Gastrocnemius medialis (tissue), 4 donors: ENCODE measurements around the gene DCUN1D4. TPM values are rescaled to one million over a fixed set of nuclear protein-coding genes. Genes with fewer than 3 reads are reported as not detected.
A peak's percentile ranks its signal among the peaks of the same experiment; 100 is the strongest.

Experiments used
- ATAC-seq, 2 donors: fragments of 150-250 bp; one replicate each; pipeline ENCODE4 v1.9.1; 2016
- DNase-seq, 2 donors: peaks; one replicate each; pipeline ENCODE4 v3.0.0-alpha.2; 2019
- H3K27ac ChIP-seq, 4 donors: fragments of 200-600 bp; sonication (generic); 1 replicate in 1 of 4; 2 replicates in 3 of 4; pipeline ENCODE4 v1.5.1; 2016 to 2018; ENCODE audit warnings: mild to moderate bottlenecking in 2 of 4, moderate library complexity in 1 of 4
- H3K27me3 ChIP-seq, 3 donors: fragments of 200-600 bp; sonication (generic) in 2 of 3; 1 replicate in 1 of 3; 2 replicates in 2 of 3; pipeline versions ENCODE4 v1.5.1 to v1.6.0; 2016 to 2019; ENCODE audit warnings: mild to moderate bottlenecking in 1 of 3, moderate library complexity in 1 of 3
- H3K36me3 ChIP-seq, 2 donors: fragments of 200-600 bp; sonication (generic) in 1 of 2; one replicate each; pipeline ENCODE4 v1.5.1; 2017 to 2018
- H3K4me1 ChIP-seq, 2 donors: fragments of 200-600 bp; sonication (generic) in 1 of 2; one replicate each; pipeline ENCODE4 v1.5.1; 2016 to 2017; ENCODE audit warnings: mild to moderate bottlenecking in 2 of 2
- H3K4me3 ChIP-seq, 4 donors: fragments of 200-600 bp; sonication (generic) in 3 of 4; 1 replicate in 1 of 4; 2 replicates in 3 of 4; pipeline ENCODE4 v1.5.1; 2016 to 2019; ENCODE audit warnings: mild to moderate bottlenecking in 2 of 4
- H3K9me3 ChIP-seq, 3 donors: fragments of 200-600 bp; sonication (generic) in 2 of 3; 1 replicate in 1 of 3; 2 replicates in 2 of 3; pipeline ENCODE4 v1.5.1; 2016 to 2019
- CTCF ChIP-seq, 5 experiments: fragments of 450-650 bp in 3 of 5; fragments of 200-600 bp in 2 of 5; sonication (generic) in 2 of 5; IDR thresholded peaks in 4 of 5; conservative IDR thresholded peaks in 1 of 5; 1 replicate in 4 of 5; 2 replicates in 1 of 5; pipeline ENCODE4 v1.5.1; 2016 to 2019; ENCODE audit warnings: antibody characterized with exemption in 5 of 5, mild to moderate bottlenecking in 3 of 5, moderate library complexity in 3 of 5
- POLR2A ChIP-seq, 2 donors: fragments of 450-650 bp; IDR thresholded peaks; one replicate each; pipeline ENCODE4 v1.6.1; 2017; ENCODE audit warnings: antibody characterized with exemption in 2 of 2, mild to moderate bottlenecking in 2 of 2, moderate library complexity in 2 of 2
- in situ Hi-C, 4 donors: fragments of 200-750 bp; cut with MboI; loops; one replicate each; pipeline versions ENCODE4 v1.15.0 to v1.8.0; 2017; ENCODE audit warnings: low sequenced_read_pairs in 4 of 4
- intact Hi-C: fragments of 100-400 bp; cut with DNase I; formaldehyde crosslinking; loops from one replicate; pipeline ENCODE4 v1.15.1; 2023; ENCODE audit warnings: low total_unique reads
- total RNA-seq, 4 donors: library from RNA; depleted of rRNA; stranded (reverse); fragments of >200 nt; gene quantifications; one replicate each; pipeline versions ENCODE4 v1.1.0 to v1.2.3, GENCODE V29; 2016

DCUN1D4 gene
- 10 to 100 TPM; 13.6 to 23.7 (median 18.4) TPM for total RNA-seq

GRCh38 chr4:51842554-51843308, at the start of gene DCUN1D4:
TSS of gene DCUN1D4 (plus strand) at chr4:51843153. CDS start at chr4:51843243, 90 bp downstream.
- ATAC-seq (peak; percentile 76 to 78), DNase-seq (peak; percentile 100)
- peaks cover 15% of the 10 kb centered on the region in 2 donors for H3K4me1 ChIP-seq
- H3K4me3 ChIP-seq, result peak within 1 kb of the TSS; percentile 70 to 96 (median 80)
- TF ChIP-seq POLR2A (IDR thresholded peaks at IDR 0.05) (peak; percentile 89 to 91), CTCF (IDR thresholded peaks at IDR 0.05 in 4 of 5, conservative IDR thresholded peaks at IDR 0.05 in 1 of 5) (peak in 3 of 5 experiments; percentile 51 to 59 (median 59))
- peak within 1 kb of the TSS; percentile 91 to 98 (median 94) for H3K27ac ChIP-seq
- intact Hi-C loops (loop anchor here (5.0 to 10.0 kb wide), 2 partner anchors 195 to 1522 kb away; partner anchors contain the start of genes SCFD2 and SGCB), in situ Hi-C loops (no loop called here)
- H3K36me3 ChIP-seq, result no peaks in the 10 kb centered on the region
- H3K27me3 ChIP-seq, result no peaks in the 10 kb centered on the region
- H3K9me3 ChIP-seq, result no peaks in the 10 kb centered on the region

GRCh38 chr4:51820443-51821234, 22.3 kb upstream of the DCUN1D4 start:
- no peak for TF ChIP-seq CTCF (IDR thresholded peaks at IDR 0.05 in 4 of 5, conservative IDR thresholded peaks at IDR 0.05 in 1 of 5)
- no peak for ATAC-seq
- in situ Hi-C loops, result no loop called here

GRCh38 chr4:51825341-51825740, 17.6 kb upstream of the DCUN1D4 start:
- ATAC-seq, result no peak
- Histone ChIP-seq H3K9me3 (no peaks in the 10 kb centered on the region), H3K4me3 (no peak overlapping the region), H3K4me1 (no peaks in the 10 kb centered on the region), H3K27ac (no peak overlapping the region), H3K36me3 (no peaks in the 10 kb centered on the region), H3K27me3 (no peaks in the 10 kb centered on the region)
- no peak for DNase-seq
- in situ Hi-C loops, result no loop called here
- TF ChIP-seq POLR2A (IDR thresholded peaks at IDR 0.05) (no peak), CTCF (IDR thresholded peaks at IDR 0.05 in 4 of 5, conservative IDR thresholded peaks at IDR 0.05 in 1 of 5) (no peak)
- intact Hi-C loops, result no loop called here

More at GRCh38 chr4:51820443-51821234, 22.3 kb upstream of the DCUN1D4 start:
- H3K36me3 ChIP-seq, result no peaks in the 10 kb centered on the region
- H3K27ac ChIP-seq, result no peak overlapping the region
- H3K4me1 ChIP-seq, result no peaks in the 10 kb centered on the region
- H3K4me3 ChIP-seq, result no peak overlapping the region
- H3K27me3 ChIP-seq, result no peaks in the 10 kb centered on the region
- no peak for DNase-seq
- intact Hi-C loops, result no loop called here
- H3K9me3 ChIP-seq, result peaks cover 0 to 9% (median 3%) of the 10 kb centered on the region in 3 donors

GRCh38 chr4:51830156-51830720, 12.7 kb upstream of the DCUN1D4 start:
- Histone ChIP-seq H3K36me3 (no peaks in the 10 kb centered on the region), H3K9me3 (no peaks in the 10 kb centered on the region), H3K27ac (no peak overlapping the region), H3K27me3 (no peaks in the 10 kb centered on the region), H3K4me1 (no peaks in the 10 kb centered on the region), H3K4me3 (no peak overlapping the region)
- DNase-seq, result no peak
- in situ Hi-C loops (no loop called here), intact Hi-C loops (no loop called here)
- no peak for TF ChIP-seq CTCF (IDR thresholded peaks at IDR 0.05 in 4 of 5, conservative IDR thresholded peaks at IDR 0.05 in 1 of 5)
- no peak for TF ChIP-seq POLR2A (IDR thresholded peaks at IDR 0.05)
- no peak for ATAC-seq
